Right lobe of liver (tissue), 4 donors: ENCODE results near the gene CTSW.

Experiments used
- CTCF ChIP-seq, 4 donors: fragments of 200-600 bp in 3 of 4; fragments of 450-650 bp in 1 of 4; IDR thresholded peaks; one replicate each; pipeline versions ENCODE4 v1.5.1 to v1.8.0; 2016 to 2022; ENCODE audit warnings: antibody characterized with exemption in 4 of 4, mild to moderate bottlenecking in 2 of 4
- POLR2A ChIP-seq: fragments of 450-650 bp; IDR thresholded peaks from one replicate; pipeline ENCODE4 v1.6.1; 2017; ENCODE audit warnings: antibody characterized with exemption, mild to moderate bottlenecking
- donor health status: DM: no; HTN: no; CAD: no.
- donor health status: DM: no; HTN: no; CAD: no.
- donor health status: DM: no; HTN: yes; CAD: no.

- TF ChIP-seq CTCF (IDR thresholded peaks at IDR 0.05): no peak
- no peak for TF ChIP-seq POLR2A
These were observed 23.4 kb downstream of the CTSW start for GRCh38 chr11:65903068-65903481.
